Pancreas (tissue), 10 donors: Measurements from ENCODE around the gene CAPN10. TPM values are rescaled to one million over a fixed set of nuclear protein-coding genes. Genes with fewer than 3 reads are reported as not detected.

Experiments
- ATAC-seq, 4 donors: fragments of 200-7000 bp; cut with Tn5 transposase; one replicate each; pipeline versions ENCODE4 v1.8.0 to v1.9.1; 2020; ENCODE audit warnings: mild to moderate bottlenecking in 4 of 4, moderate library complexity in 4 of 4
- DNase-seq, 6 donors: peaks; one replicate each; pipeline ENCODE4 v3.0.0-alpha.2; 2020
- FAIRE-seq: peaks from 2 replicates; lab custom pipeline; 2012; peaks lifted over from hg19 to GRCh38; lab: Jason Lieb, UNC
- H3K27ac ChIP-seq, 4 donors: fragments of 200-600 bp; sonication (generic); 1 replicate in 3 of 4; 2 replicates in 1 of 4; pipeline versions ENCODE4 v1.5.0 to v1.8.0; 2020
- H3K27me3 ChIP-seq, 4 donors: fragments of 200-600 bp; one replicate each; pipeline ENCODE4 v1.8.0; 2021
- H3K36me3 ChIP-seq, 3 donors: fragments of 200-600 bp; sonication (generic) in 1 of 3; one replicate each; pipeline versions ENCODE4 v1.5.0 to v1.8.0; 2020 to 2021
- H3K4me1 ChIP-seq, 3 donors: fragments of 200-600 bp; one replicate each; pipeline ENCODE4 v1.8.0; 2021
- H3K4me3 ChIP-seq, 4 donors: fragments of 200-600 bp; sonication (generic) in 2 of 4; one replicate each; pipeline versions ENCODE4 v1.5.0 to v1.8.0; 2020 to 2021
- H3K9me3 ChIP-seq, 4 donors: fragments of 200-600 bp; one replicate each; pipeline ENCODE4 v1.8.0; 2021
- WGBS, 2 donors: extraction: QIAGEN DNeasy Blood & Tissue Kit; methylation state at CpG; one replicate each; pipeline ENCODE4 v1.1.7; 2013; 5-methylcytosine and 5-hydroxymethylcytosine counted together
- intact Hi-C, 3 donors: fragments of 100-400 bp; cut with DNase I; formaldehyde crosslinking; loops; one replicate each; pipeline versions ENCODE4 v1.11.1 to v1.14.2; 2022
- polyA plus RNA-seq, 2 donors: library from polyadenylated mRNA; stranded (reverse); fragments of 200-250 nt; gene quantifications; one replicate each; pipeline ENCODE4 v1.2.3, GENCODE V29; 2013
- total RNA-seq, 6 donors: library from RNA; stranded (reverse); fragmentation: NEBNext Ultra II Directional in 4 of 6; extraction: Animal tissue kit (Norgen Biotek cat#: 25700) in 4 of 6; gene quantifications; one replicate each; pipeline versions ENCODE4 v1.2.1 to v1.2.4, GENCODE V29; 2021 to 2023
- TF ChIP-seq, protein P1 (sequence below), 4 donors: fragments of 200-600 bp; sonication (generic) in 3 of 4; IDR thresholded peaks; one replicate each; pipeline versions ENCODE4 v1.5.0 to v1.8.0; 2021; ENCODE audit warnings: antibody characterized with exemption in 4 of 4
- donor health status: healthy with polysubstance abuse.
- donor health status: DM: no; HTN: no; CAD: no; lungs with moderate emphysema.
- donor health status: DM: no; HTN: no; CAD: no.
- donor health status: control.
- donor health status: control.
- donor health status: Bipolar disorder and iron deficiency.
- donor health status: DM: yes; HTN: yes; CAD: no.
- donor health status: DM: no; HTN: no; CAD: no.
- donor health status: DM: no; HTN: no; CAD: no.
- donor health status: DM: yes; HTN: yes; CAD: no.

CAPN10 gene
- total and polyA plus RNA-seq, 8 donors: 8.6 to 49.3 (median 12.7) TPM

GRCh38 chr2:240571314-240571973, 15.1 kb upstream of the CAPN10 start:
- Histone ChIP-seq H3K27ac (no peak overlapping the region), H3K9me3 (no peaks in the 10 kb centered on the region), H3K4me3 (no peak overlapping the region), H3K36me3 (peaks cover 0 to 21% (median 11%) of the 10 kb centered on the region in 3 donors), H3K4me1 (peaks cover 15 to 26% (median 22%) of the 10 kb centered on the region in 3 donors), H3K27me3 (no peaks in the 10 kb centered on the region)
- DNase-seq (peak in 2 of 6 donors; percentile 47 to 78), FAIRE-seq (no peak), ATAC-seq (no peak)
- TF ChIP-seq, protein P1, sequence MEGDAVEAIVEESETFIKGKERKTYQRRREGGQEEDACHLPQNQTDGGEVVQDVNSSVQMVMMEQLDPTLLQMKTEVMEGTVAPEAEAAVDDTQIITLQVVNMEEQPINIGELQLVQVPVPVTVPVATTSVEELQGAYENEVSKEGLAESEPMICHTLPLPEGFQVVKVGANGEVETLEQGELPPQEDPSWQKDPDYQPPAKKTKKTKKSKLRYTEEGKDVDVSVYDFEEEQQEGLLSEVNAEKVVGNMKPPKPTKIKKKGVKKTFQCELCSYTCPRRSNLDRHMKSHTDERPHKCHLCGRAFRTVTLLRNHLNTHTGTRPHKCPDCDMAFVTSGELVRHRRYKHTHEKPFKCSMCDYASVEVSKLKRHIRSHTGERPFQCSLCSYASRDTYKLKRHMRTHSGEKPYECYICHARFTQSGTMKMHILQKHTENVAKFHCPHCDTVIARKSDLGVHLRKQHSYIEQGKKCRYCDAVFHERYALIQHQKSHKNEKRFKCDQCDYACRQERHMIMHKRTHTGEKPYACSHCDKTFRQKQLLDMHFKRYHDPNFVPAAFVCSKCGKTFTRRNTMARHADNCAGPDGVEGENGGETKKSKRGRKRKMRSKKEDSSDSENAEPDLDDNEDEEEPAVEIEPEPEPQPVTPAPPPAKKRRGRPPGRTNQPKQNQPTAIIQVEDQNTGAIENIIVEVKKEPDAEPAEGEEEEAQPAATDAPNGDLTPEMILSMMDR (IDR thresholded peaks at IDR 0.05): no peak
- intact Hi-C loops: no loop called here
- WGBS, 2 donors: 90 to 95% methylated on average over 14 to 18 of the region's 18 CpGs

DNA sequence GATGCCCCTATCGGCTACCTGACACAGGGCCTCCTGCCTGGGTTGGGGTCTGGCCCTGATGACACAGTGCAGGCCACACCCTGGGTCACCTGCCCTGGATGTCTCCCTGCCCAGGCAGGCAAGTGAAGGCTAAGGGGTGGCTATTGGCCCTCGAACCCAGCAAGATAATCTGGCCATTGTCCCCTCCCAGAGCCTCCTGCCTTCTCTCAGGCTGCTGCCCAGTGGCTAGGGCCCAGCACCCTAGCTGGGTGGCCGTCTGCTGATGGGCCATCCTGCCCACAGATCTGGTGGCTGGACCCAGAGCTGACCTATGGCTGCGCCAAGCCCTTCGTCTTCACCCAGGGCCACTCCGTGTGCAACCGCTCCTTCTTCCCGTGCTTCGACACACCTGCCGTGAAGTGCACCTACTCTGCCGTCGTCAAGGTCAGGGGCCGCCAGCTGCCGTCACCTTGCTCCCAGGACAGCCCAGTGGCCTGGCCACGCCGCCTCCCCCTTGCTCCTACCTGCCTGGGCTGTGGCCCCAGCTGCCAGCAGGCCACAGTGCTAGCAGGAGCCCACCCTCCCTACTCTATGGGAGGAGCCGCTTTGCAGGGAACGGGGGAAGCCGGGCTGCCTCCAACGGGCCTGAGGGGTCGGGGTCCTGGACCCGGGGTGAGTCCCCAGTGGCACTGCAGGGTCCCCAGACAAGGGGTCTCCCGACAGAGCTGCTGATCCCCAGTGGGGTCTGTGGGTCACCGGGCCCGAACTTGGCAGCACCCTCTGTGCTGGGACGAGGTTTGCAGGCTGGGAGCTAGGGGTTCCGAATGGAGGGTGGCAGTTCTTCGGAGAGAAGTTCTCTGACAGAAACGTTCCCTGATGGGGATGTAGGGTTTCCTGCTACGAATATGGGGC, 14.1 kb upstream of the CAPN10 start:
- H3K36me3 ChIP-seq: peaks cover 0 to 30% (median 16%) of the 10 kb centered on the region in 3 donors
- H3K27me3 ChIP-seq: no peaks in the 10 kb centered on the region
- intact Hi-C loops: no loop called here
- peak in 3 of 6 donors; percentile 47 to 83 (median 59) for DNase-seq
- peaks cover 7 to 18% (median 13%) of the 10 kb centered on the region in 3 donors for H3K4me1 ChIP-seq
- TF ChIP-seq, protein P1 (IDR thresholded peaks at IDR 0.05): no peak
- H3K9me3 ChIP-seq: no peaks in the 10 kb centered on the region
- no peak for ATAC-seq
- 76 to 80% methylated on average over 30 of the region's 30 CpGs for WGBS, 2 donors
- H3K4me3 ChIP-seq: no peak overlapping the region
- H3K27ac ChIP-seq: no peak overlapping the region
- no peak for FAIRE-seq

- TF ChIP-seq, protein P1 (IDR thresholded peaks at IDR 0.05): no peak
- WGBS, 2 donors: 90 to 93% methylated on average over 18 to 20 of the region's 20 CpGs
- no peak overlapping the region for H3K4me3 ChIP-seq
- no peaks in the 10 kb centered on the region for H3K9me3 ChIP-seq
- peaks cover 5 to 16% (median 10%) of the 10 kb centered on the region in 3 donors for H3K4me1 ChIP-seq
- intact Hi-C loops: no loop called here
- ATAC-seq: no peak
- DNase-seq: peak in 3 of 6 donors; percentile 41 to 78 (median 56)
- no peak for FAIRE-seq
- peaks cover 0 to 30% (median 16%) of the 10 kb centered on the region in 3 donors for H3K36me3 ChIP-seq
- no peak overlapping the region for H3K27ac ChIP-seq
- H3K27me3 ChIP-seq: no peaks in the 10 kb centered on the region
Measured at GRCh38 chr2:240573071-240573515, 13.4 kb upstream of the CAPN10 start.

DNA sequence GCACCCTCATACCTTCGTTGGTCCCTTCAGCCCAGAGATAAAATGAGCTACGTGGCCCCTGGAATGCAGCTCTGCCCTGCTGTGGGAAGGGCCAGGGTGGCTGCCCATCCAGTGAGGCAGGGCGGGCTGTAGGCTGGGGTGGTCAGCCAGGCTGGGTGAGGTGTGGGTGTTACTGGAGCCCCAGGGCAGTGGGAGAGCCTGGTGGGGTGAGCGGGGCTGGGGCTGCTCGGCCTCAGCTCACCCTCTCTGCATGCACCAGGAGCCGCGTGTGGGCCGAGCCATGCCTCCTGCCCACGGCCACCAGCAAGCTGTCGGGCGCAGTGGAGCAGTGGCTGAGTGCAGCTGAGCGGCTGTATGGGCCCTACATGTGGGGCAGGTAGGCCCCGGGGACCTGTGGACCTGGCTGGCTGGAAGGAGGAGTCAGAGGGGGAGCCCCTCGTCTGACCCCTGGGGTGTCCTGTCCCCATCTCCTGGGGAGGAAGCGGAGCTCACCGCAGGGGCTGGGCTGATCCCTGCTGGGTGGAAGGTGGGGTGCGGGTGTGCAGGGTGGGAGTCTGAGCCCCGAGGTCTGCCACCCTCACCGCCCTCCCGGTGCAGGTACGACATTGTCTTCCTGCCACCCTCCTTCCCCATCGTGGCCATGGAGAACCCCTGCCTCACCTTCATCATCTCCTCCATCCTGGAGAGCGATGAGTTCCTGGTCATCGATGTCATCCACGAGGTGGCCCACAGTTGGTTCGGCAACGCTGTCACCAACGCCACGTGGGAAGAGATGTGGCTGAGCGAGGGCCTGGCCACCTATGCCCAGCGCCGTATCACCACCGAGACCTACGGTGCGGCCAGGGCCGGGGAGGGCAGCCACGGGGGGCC, 12.8 kb upstream of the CAPN10 start:
- no peaks in the 10 kb centered on the region for H3K9me3 ChIP-seq
- H3K27me3 ChIP-seq: no peaks in the 10 kb centered on the region
- no peak overlapping the region for H3K4me3 ChIP-seq
- TF ChIP-seq, protein P1 (IDR thresholded peaks at IDR 0.05): no peak
- DNase-seq: peak in 3 of 6 donors; percentile 34 to 78 (median 56)
- WGBS, 2 donors: 91 to 93% methylated on average over 36 to 37 of the region's 37 CpGs
- no peak for FAIRE-seq
- H3K4me1 ChIP-seq: peaks cover 5 to 16% (median 10%) of the 10 kb centered on the region in 3 donors
- peaks cover 0 to 30% (median 16%) of the 10 kb centered on the region in 3 donors for H3K36me3 ChIP-seq
- H3K27ac ChIP-seq: no peak overlapping the region
- intact Hi-C loops: no loop called here
- ATAC-seq: no peak
